B cell (primary cell): ENCODE data around the gene YRDC.

Experiments used
- CTCF ChIP-seq: fragments of 200-600 bp; IDR thresholded peaks from one replicate; pipeline ENCODE4 v1.8.0; 2022; ENCODE audit warnings: antibody characterized with exemption, mild to moderate bottlenecking
- EZH2 ChIP-seq: IDR thresholded peaks from 2 replicates; pipeline ENCODE4 v1.6.1; 2012; ENCODE audit warnings: borderline replicate concordance, low read depth, mild to moderate bottlenecking, moderate library complexity, low read length; ENCODE audit not compliant: insufficient read depth, poor library complexity, severe bottlenecking

- TF ChIP-seq CTCF (no peak), EZH2 (no peak)
Measured at GRCh38 chr1:37851262-37851661, 43.3 kb upstream of the YRDC start.
